ENCODE results near the gene GPR160.

DNA sequence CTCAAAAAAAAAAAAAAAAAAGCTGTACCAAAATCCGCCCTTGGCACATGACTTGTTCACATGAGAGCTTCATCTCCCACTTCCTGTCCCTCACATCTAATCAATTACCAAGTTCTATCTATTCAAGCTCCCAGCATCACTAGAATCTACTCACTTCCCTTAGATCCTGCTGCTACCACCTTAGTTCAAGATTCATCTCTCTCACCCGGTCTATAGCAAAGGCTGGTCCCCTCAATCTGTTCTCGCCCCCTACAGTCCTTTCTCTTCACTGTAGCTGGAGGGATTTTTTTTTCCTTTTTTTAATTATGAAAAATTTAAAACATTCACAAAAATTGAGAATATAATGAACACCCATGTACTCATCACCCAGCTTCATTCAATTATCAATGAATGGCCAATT is 16.7 kb upstream of the GPR160 start:
- TF ChIP-seq, protein P1, sequence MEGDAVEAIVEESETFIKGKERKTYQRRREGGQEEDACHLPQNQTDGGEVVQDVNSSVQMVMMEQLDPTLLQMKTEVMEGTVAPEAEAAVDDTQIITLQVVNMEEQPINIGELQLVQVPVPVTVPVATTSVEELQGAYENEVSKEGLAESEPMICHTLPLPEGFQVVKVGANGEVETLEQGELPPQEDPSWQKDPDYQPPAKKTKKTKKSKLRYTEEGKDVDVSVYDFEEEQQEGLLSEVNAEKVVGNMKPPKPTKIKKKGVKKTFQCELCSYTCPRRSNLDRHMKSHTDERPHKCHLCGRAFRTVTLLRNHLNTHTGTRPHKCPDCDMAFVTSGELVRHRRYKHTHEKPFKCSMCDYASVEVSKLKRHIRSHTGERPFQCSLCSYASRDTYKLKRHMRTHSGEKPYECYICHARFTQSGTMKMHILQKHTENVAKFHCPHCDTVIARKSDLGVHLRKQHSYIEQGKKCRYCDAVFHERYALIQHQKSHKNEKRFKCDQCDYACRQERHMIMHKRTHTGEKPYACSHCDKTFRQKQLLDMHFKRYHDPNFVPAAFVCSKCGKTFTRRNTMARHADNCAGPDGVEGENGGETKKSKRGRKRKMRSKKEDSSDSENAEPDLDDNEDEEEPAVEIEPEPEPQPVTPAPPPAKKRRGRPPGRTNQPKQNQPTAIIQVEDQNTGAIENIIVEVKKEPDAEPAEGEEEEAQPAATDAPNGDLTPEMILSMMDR (IDR thresholded peaks at IDR 0.05): no peak
- TF ChIP-seq POLR2A (IDR thresholded peaks at IDR 0.05): no peak
